Suprapubic skin (tissue), 3 donors: Measurements from ENCODE around the gene NCAM2.

ENCODE experiments used
- EP300 ChIP-seq: sonication (generic); formaldehyde crosslinking; IDR thresholded peaks from one replicate; pipeline ENCODE4 v1.6.1; 2017; ENCODE audit warnings: antibody characterized with exemption
- TF ChIP-seq, protein P1 (sequence below), 2 donors: fragments of 200-600 bp in 1 of 2; fragments of 450-650 bp in 1 of 2; sonication (generic) in 1 of 2; IDR thresholded peaks; one replicate each; pipeline ENCODE4 v1.5.1; 2016 to 2019; ENCODE audit warnings: antibody characterized with exemption in 2 of 2, mild to moderate bottlenecking in 1 of 2, moderate library complexity in 1 of 2

DNA sequence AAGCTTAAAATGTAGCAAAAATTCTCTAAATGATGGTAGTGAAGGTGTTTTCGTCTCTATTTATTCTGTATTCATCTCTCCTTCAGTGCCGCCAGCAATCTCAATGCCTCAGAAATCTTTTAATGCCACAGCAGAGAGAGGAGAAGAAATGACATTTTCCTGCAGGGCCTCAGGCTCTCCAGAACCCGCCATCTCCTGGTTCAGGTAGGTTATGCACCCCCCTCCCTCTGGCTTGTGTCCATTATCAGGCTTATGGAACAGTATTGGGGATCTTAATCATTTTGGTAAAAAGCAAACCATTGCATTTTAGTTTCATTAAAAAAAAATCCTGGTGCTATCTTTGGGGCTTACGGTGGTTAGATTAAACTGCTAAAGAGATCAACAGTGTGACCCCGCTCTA is 326.1 kb downstream of the NCAM2 start:
- TF ChIP-seq, protein P1, sequence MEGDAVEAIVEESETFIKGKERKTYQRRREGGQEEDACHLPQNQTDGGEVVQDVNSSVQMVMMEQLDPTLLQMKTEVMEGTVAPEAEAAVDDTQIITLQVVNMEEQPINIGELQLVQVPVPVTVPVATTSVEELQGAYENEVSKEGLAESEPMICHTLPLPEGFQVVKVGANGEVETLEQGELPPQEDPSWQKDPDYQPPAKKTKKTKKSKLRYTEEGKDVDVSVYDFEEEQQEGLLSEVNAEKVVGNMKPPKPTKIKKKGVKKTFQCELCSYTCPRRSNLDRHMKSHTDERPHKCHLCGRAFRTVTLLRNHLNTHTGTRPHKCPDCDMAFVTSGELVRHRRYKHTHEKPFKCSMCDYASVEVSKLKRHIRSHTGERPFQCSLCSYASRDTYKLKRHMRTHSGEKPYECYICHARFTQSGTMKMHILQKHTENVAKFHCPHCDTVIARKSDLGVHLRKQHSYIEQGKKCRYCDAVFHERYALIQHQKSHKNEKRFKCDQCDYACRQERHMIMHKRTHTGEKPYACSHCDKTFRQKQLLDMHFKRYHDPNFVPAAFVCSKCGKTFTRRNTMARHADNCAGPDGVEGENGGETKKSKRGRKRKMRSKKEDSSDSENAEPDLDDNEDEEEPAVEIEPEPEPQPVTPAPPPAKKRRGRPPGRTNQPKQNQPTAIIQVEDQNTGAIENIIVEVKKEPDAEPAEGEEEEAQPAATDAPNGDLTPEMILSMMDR (IDR thresholded peaks at IDR 0.05) = no peak
- no peak for TF ChIP-seq EP300
